SH-SY5Y (cell line): Measurements from ENCODE around the gene RBM7.

ENCODE experiments used
- GATA2 ChIP-seq: IDR thresholded peaks from 2 replicates; pipeline ENCODE4 v1.6.1; 2011; ENCODE audit warnings: mild to moderate bottlenecking, low read depth, low read length
- GATA3 ChIP-seq: IDR thresholded peaks from 2 replicates; pipeline ENCODE4 v1.6.1; 2011; ENCODE audit warnings: low read depth, mild to moderate bottlenecking, low read length, moderate library complexity

DNA sequence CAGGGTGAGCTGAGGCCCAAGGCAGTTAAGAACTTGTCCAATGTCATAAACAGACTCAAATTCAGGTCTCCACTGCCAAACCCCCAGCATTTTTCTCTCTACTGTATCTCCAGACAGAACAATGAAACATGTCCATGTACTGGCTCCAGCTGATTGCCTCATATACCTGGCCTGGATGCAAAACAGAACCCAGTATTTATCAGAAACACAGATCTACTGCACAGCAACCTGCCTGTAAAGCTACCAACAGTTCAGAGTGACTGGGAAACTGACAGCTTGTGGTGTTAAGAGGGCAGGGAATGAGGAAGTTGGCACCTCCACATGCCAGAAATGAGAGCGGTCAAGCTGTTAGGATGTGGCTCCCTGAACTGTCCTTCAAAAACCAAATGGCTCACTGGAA lies 41.8 kb upstream of the RBM7 start:
- TF ChIP-seq GATA2 = peak; percentile 76
- no peak for TF ChIP-seq GATA3
